Liver (tissue), 9 donors: ENCODE results near the gene PPHLN1. TPM values are rescaled to one million over a fixed set of nuclear protein-coding genes. Genes with fewer than 3 reads are reported as not detected.

Source experiments
- DNase-seq: peaks from one replicate; pipeline ENCODE4 v3.0.0-alpha.2; 2017; ENCODE audit warnings: low spot score
- H3K27ac ChIP-seq, 2 donors: one replicate each; pipeline ENCODE4 v1.7.0; 2013; ENCODE audit warnings: inconsistent platforms in 2 of 2, low read length in 2 of 2, control low read depth in 1 of 2, low read depth in 1 of 2, mild to moderate bottlenecking in 1 of 2
- H3K27me3 ChIP-seq, 4 donors: one replicate each; pipeline versions ENCODE4 v1.6.1 to v1.7.0; 2013; ENCODE audit warnings: low read length in 3 of 4, inconsistent platforms in 1 of 4, mild to moderate bottlenecking in 1 of 4, moderate library complexity in 1 of 4; ENCODE audit not compliant: control insufficient read depth in 4 of 4, insufficient read depth in 4 of 4
- H3K36me3 ChIP-seq, 4 donors: one replicate each; pipeline versions ENCODE4 v1.6.1 to v1.7.0; 2013; ENCODE audit warnings: low read length in 3 of 4, mild to moderate bottlenecking in 3 of 4, low read depth in 1 of 4, moderate library complexity in 1 of 4; ENCODE audit not compliant: control insufficient read depth in 4 of 4, insufficient read depth in 3 of 4
- H3K4me1 ChIP-seq, 4 donors: one replicate each; pipeline versions ENCODE4 v1.6.1 to v1.7.0; 2013; ENCODE audit warnings: low read length in 3 of 4, mild to moderate bottlenecking in 3 of 4, moderate library complexity in 1 of 4; ENCODE audit not compliant: control insufficient read depth in 4 of 4, insufficient read depth in 4 of 4
- H3K4me3 ChIP-seq, 3 donors: one replicate each; pipeline versions ENCODE4 v1.6.1 to v1.7.0; 2013; ENCODE audit warnings: low read length in 3 of 3, control low read depth in 1 of 3, low read depth in 1 of 3, mild to moderate bottlenecking in 1 of 3
- H3K9ac ChIP-seq, 2 donors: one replicate each; pipeline ENCODE4 v1.7.0; 2013; ENCODE audit warnings: low read length in 2 of 2, mild to moderate bottlenecking in 2 of 2, moderate library complexity in 2 of 2, control low read depth in 1 of 2, low read depth in 1 of 2
- H3K9me3 ChIP-seq, 4 donors: one replicate each; pipeline versions ENCODE4 v1.6.1 to v1.7.0; 2013; ENCODE audit warnings: low read length in 3 of 4; ENCODE audit not compliant: control insufficient read depth in 4 of 4
- ATF3 ChIP-seq: IDR thresholded peaks from 2 replicates; pipeline ENCODE4 v1.6.1; 2016; ENCODE audit warnings: antibody characterized with exemption
- CTCF ChIP-seq: fragments of 150-350 bp; IDR thresholded peaks from 2 replicates; pipeline ENCODE4 v1.5.1; 2017; ENCODE audit warnings: improper control_type of control experiment, low read depth, low read length; ENCODE audit not compliant: missing input control
- EGR1 ChIP-seq, 2 donors: IDR thresholded peaks; 2 replicates each; pipeline ENCODE4 v1.6.1; 2016 to 2018; ENCODE audit warnings: antibody characterized with exemption in 2 of 2, low read depth in 2 of 2
- FOXA1 ChIP-seq: IDR thresholded peaks from 2 replicates; pipeline ENCODE4 v1.6.1; 2016; ENCODE audit warnings: antibody characterized with exemption
- FOXA2 ChIP-seq: IDR thresholded peaks from 2 replicates; pipeline ENCODE4 v1.6.1; 2016; ENCODE audit warnings: antibody characterized with exemption
- GABPA ChIP-seq, 2 donors: IDR thresholded peaks in 1 of 2; conservative IDR thresholded peaks in 1 of 2; 2 replicates each; pipeline ENCODE4 v1.6.1; 2016; ENCODE audit warnings: antibody characterized with exemption in 2 of 2, mild to moderate bottlenecking in 1 of 2, moderate library complexity in 1 of 2
- HNF4A ChIP-seq, 2 donors: conservative IDR thresholded peaks; 2 replicates each; pipeline ENCODE4 v1.6.1; 2016; ENCODE audit warnings: antibody characterized with exemption in 2 of 2, mild to moderate bottlenecking in 2 of 2
- JUND ChIP-seq, 2 donors: IDR thresholded peaks; 2 replicates each; pipeline ENCODE4 v1.6.1; 2016; ENCODE audit warnings: antibody characterized with exemption in 2 of 2
- NR2F2 ChIP-seq: IDR thresholded peaks from 2 replicates; pipeline ENCODE4 v1.6.1; 2016; ENCODE audit warnings: antibody characterized with exemption
- RAD21 ChIP-seq, 2 donors: IDR thresholded peaks; 2 replicates each; pipeline ENCODE4 v1.6.1; 2016; ENCODE audit warnings: antibody characterized with exemption in 2 of 2, mild to moderate bottlenecking in 2 of 2
- REST ChIP-seq: IDR thresholded peaks from 2 replicates; pipeline ENCODE4 v1.6.1; 2016; ENCODE audit warnings: antibody characterized with exemption, mild to moderate bottlenecking
- RXRA ChIP-seq, 2 donors: IDR thresholded peaks; 2 replicates each; pipeline ENCODE4 v1.6.1; 2017 to 2018; ENCODE audit warnings: antibody characterized with exemption in 2 of 2, mild to moderate bottlenecking in 1 of 2
- SP1 ChIP-seq: IDR thresholded peaks from 2 replicates; pipeline ENCODE4 v1.6.1; 2018; ENCODE audit warnings: antibody characterized with exemption, mild to moderate bottlenecking
- TAF1 ChIP-seq: conservative IDR thresholded peaks from 2 replicates; pipeline ENCODE4 v1.6.1; 2016; ENCODE audit warnings: antibody characterized with exemption, mild to moderate bottlenecking
- YY1 ChIP-seq: IDR thresholded peaks from 2 replicates; pipeline ENCODE4 v1.6.1; 2016; ENCODE audit warnings: antibody characterized with exemption, mild to moderate bottlenecking
- WGBS: extraction: QIAGEN DNeasy Blood & Tissue Kit; methylation state at CpG from one replicate; pipeline ENCODE4 v1.1.7; 2013; 5-methylcytosine and 5-hydroxymethylcytosine counted together
- polyA plus RNA-seq, 2 donors: library from polyadenylated mRNA; stranded (reverse) in 1 of 2; unstranded in 1 of 2; fragments of 200-250 nt in 1 of 2; fragments of >200 nt in 1 of 2; fragmentation: Nextera tagmentation in 1 of 2; extraction: Ambion mirVana in 1 of 2; gene quantifications; one replicate each; pipeline versions ENCODE4 v1.2.1 to v1.2.3, GENCODE V29; 2013 to 2015
- total RNA-seq, 2 donors: library from RNA; depleted of rRNA; stranded (reverse); fragments of >200 nt; gene quantifications; one replicate each; pipeline ENCODE4 v1.2.3, GENCODE V29; 2014
- donor health status: healthy.
- donor health status: healthy.
- donor health status: healthy.
- donor health status: healthy.
- donor health status: healthy.

The PPHLN1 gene
- total and polyA plus RNA-seq, 4 donors: 11.6 to 40.3 (median 27.7) TPM

GRCh38 chr12:42356344-42356743, 30.4 kb downstream of the PPHLN1 start (continued):
- no peak for TF ChIP-seq SP1
- no peak for TF ChIP-seq GABPA (IDR thresholded peaks at IDR 0.05 in 1 of 2, conservative IDR thresholded peaks at IDR 0.05 in 1 of 2)
- no peak for TF ChIP-seq HNF4A (conservative IDR thresholded peaks at IDR 0.05)
- TF ChIP-seq EGR1 (IDR thresholded peaks at IDR 0.05; ENCODE audit: low read depth in 2 of 2): no peak
- no peak for TF ChIP-seq FOXA2
- no peak for TF ChIP-seq JUND (IDR thresholded peaks at IDR 0.05)
- TF ChIP-seq ATF3: no peak

GRCh38 chr12:42360747-42361403, 34.9 kb downstream of the PPHLN1 start:
- TF ChIP-seq HNF4A (conservative IDR thresholded peaks at IDR 0.05) (no peak), NR2F2 (no peak), TAF1 (no peak), REST (no peak), EGR1 (IDR thresholded peaks at IDR 0.05; ENCODE audit: low read depth in 2 of 2) (no peak), FOXA2 (no peak), GABPA (IDR thresholded peaks at IDR 0.05 in 1 of 2, conservative IDR thresholded peaks at IDR 0.05 in 1 of 2) (no peak), YY1 (no peak), RXRA (IDR thresholded peaks at IDR 0.05) (no peak), RAD21 (IDR thresholded peaks at IDR 0.05) (no peak), ATF3 (no peak), FOXA1 (no peak), CTCF (no peak), SP1 (no peak), JUND (IDR thresholded peaks at IDR 0.05) (no peak)
- no peak for DNase-seq
- Histone ChIP-seq H3K27me3 (no peaks in the 10 kb centered on the region), H3K27ac (no peak overlapping the region), H3K4me3 (no peak overlapping the region), H3K36me3 (peaks cover 0 to 11% (median 4%) of the 10 kb centered on the region in 4 donors), H3K9me3 (no peaks in the 10 kb centered on the region), H3K9ac (no peak overlapping the region), H3K4me1 (no peaks in the 10 kb centered on the region)
- 97% methylated on average over 6 of the region's 6 CpGs for WGBS
